NCI-H510A (cell line): ENCODE data around the gene MAD1L1.
"Not testable (repeated sequence)": the region's sequence is repeated elsewhere in the genome, so short reads cannot be mapped to it uniquely, and the experiment has no call there.

Experiments used
- DNase-seq: peaks from one replicate; lab custom pipeline; 2025; lab: John Stamatoyannopoulos, UW

Gene MAD1L1

DNA sequence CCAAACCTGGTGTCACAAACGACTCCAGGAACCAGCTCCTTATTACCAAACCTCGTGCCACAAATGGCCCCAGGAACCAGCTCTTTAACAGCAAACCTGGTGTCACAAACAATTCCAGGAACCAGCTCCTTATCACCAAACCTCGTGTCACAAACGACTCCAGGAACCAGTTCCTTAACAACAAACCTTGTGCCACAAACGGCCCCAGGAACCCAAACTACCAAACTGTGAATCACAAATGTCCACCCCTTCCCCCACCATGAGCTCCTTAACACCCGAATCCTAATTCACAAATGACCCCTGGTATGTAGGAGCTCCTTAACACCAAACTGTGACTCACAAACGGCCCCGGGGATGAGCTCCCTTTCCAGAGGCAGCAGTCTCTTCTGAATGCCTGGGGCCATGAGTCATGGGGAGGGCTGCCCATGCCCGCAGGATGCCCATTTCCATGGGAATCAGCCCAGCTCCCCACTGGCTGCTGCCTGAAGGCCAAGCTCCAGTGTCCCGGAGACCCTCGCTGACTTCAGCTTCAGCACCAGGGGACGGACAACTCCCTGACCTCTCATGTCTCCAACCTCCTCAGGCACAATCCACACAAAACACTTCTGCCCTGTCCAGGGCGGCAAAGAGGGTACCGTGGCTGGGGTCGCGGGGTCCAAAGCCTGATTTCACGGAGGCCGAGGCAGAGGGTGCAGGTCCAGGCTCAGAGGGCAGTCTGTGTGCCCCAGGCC is 349.5 kb downstream of the MAD1L1 start:
- DNase-seq, result no peak

DNA sequence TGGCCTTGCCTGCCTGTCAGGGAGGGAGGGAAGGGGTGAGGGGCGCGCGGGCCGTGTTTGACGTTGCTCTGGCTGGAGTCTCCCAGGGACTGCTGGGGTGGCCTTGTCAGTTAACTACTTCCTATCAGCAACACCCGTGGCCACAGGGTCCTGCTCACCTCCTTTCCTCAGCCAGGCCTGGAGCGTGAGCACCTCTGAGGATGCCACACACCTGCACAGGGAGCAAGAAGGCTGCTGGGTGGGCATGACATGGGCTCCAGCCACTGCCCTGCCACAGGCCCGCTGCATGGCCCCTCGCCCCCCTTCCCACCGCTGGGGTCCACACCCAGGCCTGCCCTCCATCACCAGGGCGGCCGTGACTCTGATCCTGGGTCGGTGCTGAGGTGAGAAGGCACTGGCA is 350.3 kb downstream of the MAD1L1 start:
- no peak for DNase-seq

DNA sequence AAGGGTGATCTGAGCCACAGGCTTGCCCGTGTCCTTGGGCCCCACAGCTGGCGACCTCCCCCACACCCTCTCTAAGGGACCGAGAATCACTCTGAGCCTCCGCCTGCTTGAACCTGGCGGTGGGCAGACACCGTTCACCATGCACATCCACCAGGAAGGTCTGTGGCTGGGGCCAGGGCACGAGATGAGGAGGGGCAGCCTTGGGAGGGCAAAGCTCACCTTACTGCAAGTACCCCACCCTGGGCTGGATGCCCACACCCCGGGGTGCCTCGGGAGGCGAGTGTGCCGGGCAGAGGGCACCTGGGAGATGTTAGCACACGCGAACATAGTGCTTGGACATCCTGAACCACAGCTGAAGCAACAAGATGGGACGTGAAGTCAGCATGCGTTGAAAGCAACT is 350.8 kb downstream of the MAD1L1 start:
- no peak for DNase-seq

DNA sequence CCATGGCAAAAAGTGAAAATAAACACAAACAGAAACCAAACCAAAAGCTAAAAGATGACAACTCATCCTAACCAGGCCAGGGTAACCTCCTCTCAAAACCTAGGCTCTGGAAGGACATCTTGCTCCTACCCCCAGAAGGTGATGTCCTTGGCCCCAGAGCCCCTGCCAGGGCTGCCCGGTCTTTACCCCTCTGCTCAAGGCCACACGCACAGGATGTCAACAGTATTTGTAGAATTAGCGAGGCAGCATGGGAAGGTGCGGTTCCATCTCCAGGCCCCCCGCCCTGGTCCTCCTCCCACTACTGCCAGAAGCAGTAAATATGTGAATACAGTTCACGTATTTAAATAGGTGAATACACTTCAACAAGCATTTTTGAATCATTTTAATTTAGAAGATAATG is 356.1 kb downstream of the MAD1L1 start:
- DNase-seq, result not testable (repeated sequence)

- DNase-seq, result peak; percentile 80
Measured at GRCh38 chr7:1875392-1876199, 357.1 kb downstream of the MAD1L1 start.

- peak; percentile 99 for DNase-seq
Measured at GRCh38 chr7:1874590-1875391, 358.0 kb downstream of the MAD1L1 start.

GRCh38 chr7:1873857-1874589 is 358.7 kb downstream of the MAD1L1 start:
- DNase-seq, result no peak

DNA sequence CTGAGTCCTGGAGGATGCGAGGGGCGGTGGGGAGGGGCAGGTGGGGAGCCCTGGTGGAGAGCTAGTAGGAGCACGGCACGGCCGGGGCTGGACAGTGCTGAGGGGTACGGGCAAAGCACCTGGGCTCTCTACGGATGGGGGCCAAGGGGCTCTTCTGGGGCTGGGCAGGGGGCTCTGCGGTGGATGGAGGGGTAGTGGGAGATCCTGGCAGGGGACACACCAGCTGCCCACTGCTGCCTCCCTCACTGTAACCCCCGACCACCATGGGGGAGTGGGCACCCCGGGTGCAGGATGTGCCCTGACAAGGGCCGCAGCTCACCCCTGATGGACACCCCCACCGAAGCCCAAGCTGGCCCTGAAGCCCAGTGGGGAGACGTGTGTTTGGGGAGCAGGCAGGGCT is 359.3 kb downstream of the MAD1L1 start:
- no peak for DNase-seq

- DNase-seq, result no peak
Measured at GRCh38 chr7:1873070-1873405, 359.7 kb downstream of the MAD1L1 start.

DNA sequence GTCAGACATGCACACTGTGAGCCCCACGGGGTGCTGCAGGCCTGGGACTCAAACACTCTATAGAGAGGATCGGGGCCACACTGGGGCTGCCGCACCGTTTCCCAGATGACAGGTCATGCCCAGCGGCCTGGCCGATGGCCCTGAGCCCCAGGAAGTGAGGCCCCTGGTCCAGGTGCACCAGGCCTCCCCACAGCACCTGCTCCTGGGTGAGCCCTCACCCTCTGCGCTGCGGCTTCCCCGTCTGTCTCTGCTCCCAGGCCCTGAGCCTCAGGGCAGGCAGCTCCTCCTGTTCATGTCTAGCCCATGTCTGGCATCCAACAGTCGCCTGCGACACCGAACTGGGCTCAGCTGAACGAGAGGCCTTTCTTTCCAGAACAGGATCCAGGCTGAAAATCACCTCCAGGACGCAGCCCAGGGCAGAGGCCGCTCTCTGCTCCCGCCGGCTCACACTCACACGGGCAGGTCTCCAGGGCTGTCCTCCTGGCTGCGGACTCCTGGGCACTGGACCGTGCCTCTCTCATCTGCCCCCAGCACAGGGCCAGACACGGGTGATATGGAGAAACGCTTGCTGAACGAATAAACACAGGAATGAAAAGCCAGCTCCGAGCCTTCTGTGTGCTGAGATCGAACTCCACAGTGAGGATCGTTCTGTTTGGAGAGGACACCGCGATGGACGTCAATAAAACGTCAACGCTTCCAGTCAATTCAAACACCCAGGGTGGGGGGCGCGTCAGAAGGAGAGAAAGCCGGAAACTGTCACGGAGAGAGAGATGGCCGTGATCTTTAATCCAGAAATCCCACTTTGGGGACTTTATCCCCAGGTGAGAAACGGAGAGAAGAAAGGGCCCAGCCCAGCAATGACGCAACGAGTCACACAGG is 360.3 kb downstream of the MAD1L1 start:
- no peak for DNase-seq

GRCh38 chr7:1869452-1870130 is 363.2 kb downstream of the MAD1L1 start:
- DNase-seq, result no peak

DNA sequence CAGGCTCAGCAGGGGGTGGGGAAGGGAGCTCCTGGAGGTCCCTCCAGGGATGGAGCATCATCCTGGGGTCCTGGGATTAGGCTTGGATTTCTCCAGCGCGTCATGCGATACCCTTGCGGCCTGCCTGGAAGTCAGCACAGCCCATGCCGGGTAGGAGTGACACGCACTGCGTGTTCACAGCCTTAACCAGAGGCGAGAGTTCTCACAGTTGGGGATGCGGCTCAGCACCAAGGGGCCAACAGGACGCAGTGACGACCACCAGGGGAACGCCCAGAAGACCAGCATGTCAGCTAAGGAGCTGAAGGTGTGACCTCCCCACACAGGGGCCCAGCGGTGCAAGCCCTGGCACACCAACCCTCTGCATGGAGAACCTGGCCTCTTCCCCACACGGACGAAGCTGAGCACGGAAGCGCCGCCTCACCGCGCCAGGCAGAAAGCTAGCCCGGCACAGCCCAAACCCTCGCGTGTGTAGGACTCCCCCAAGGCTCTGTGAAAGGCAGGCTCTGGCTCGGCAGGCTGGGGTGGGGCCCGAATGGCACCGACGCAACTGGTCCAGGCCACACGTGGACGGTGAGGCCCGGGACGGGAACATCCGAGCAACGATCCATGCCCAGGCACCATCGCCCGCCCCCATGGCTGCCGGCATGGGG is 364.1 kb downstream of the MAD1L1 start:
- no peak for DNase-seq

- DNase-seq, result no peak
Measured at GRCh38 chr7:1867370-1868260, 365.1 kb downstream of the MAD1L1 start.

DNA sequence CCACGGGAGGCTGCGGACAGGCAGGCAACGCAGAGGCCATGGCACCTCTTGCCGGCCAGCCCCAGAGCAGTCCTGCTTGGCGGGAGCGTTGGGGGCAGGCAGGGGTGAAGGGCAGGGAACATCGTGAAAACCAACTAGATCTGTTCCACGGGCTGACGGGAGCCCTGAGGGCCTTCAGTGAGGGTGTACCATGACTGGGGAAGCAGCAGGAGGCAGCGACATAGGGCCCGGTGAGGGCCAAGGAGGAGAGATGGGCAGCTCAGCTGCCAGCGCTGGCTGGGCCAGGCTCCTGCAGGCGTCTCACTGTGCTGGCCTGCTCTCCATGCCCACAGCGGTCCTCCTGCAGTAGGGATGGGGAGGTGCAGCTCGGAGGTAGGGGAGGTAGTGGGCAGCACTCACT is 366.1 kb downstream of the MAD1L1 start:
- no peak for DNase-seq

DNA sequence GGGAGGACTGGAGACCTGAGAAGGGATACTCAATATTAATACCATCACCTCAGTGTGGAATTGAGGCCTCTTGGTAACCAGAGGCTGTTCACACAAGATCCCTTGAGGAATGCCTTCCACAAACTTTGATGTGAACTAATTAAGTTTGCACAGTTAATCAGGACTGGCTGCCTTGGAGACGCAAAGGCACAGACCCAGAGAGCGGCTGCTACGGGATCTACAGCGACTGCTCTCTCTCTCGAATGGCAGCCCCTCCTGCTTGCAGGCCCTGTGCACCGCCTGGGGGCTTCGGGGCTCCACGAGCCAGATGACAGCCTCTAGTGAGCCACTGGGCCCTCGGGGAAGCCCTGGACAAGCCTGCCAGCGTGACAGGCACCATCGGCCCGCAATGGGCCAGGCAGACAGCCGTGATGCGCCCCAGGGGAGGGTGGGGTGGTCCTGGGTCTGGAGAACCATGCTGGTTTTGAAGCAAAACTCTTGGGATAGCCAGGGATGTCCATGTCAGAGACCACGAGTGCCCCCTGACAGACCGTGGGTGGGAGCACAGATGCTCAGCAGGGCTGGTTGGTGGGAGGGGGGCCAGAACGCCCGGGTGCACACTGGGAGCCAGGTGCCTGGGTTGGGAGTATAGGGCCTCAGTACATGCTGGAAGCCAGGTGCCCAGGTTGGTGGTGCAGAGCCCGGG is 367.0 kb downstream of the MAD1L1 start:
- DNase-seq, result no peak

DNA sequence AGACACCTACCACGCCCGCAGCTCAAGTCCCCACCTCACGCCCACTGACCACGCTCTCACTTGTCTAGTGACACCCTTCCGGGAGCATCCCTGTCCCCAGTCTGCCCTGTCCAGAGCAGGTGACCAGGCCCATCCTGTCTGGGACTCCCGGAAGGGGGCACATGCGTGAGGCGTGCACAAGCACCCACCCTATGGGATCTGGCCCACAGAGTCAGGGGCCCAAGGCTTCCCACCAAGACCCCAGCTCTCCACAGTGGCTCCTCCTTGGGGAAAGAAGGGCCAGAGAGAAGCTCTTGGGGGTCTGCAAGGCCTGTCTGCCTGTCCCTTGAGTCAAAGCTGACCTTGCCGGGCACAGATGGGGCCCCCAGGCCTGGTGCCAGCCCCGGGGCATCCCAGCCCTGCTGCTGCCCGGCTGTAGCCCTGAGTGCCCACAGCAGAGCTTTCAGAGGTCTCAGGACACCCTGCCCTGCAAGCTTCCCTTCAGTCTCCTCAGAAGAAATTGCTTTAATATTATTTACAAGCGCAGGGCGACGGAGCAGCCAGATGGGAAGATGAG is 367.7 kb downstream of the MAD1L1 start:
- no peak for DNase-seq

DNA sequence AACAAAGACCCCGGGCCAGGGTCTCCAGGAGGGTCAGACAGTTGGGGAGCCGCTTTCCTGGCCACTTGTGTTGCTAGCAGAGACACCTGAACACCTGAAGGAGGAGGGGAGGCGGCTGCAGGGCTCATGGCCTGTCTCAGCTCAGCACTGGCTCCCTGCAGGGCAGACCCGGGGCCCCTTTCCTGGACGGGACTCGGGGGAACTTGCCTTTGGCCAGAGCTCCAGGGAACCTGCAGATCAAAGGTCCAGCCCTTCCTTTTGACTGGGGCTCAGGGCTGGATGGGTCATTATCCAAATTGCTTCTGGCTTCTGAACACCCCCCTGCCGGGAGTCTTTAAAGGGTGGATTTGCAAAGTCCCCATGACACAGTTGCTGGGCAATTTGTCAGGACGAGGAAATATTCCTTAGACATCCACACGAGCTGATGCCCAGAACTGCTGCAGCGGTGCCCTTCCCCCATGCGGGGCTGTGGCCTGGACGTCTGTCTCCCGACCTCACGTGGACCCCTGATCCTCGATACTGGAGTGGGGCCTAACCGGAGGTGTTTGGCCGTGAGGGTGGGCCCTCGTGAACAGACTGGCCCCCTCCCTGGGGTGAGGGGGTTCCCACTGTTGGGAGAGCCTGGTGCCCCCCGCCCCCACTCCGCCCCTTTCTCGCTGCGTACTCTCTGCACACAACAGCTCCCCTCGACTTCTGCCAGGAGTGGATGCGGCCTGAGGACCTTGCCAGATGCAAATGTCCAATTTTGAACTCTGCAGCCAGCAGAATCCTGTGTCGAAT is 368.4 kb downstream of the MAD1L1 start:
- no peak for DNase-seq
